ENCODE measurements around the gene FBLN1.

Gene FBLN1

GRCh38 chr22:45528046-45528445, 25.4 kb downstream of the FBLN1 start:
- FAIRE-seq, result no peak
- TF ChIP-seq CTCF (IDR thresholded peaks at IDR 0.05; ENCODE audit: insufficient read depth, missing control alignments), result no peak
- DNase-seq (ENCODE audit: insufficient read length, low spot score), result no peak

GRCh38 chr22:45529105-45529504, 26.4 kb downstream of the FBLN1 start:
- no peak for TF ChIP-seq CTCF (IDR thresholded peaks at IDR 0.05; ENCODE audit: insufficient read depth, missing control alignments)
- FAIRE-seq (no peak), DNase-seq (ENCODE audit: insufficient read length, low spot score) (no peak)

- TF ChIP-seq CTCF (IDR thresholded peaks at IDR 0.05; ENCODE audit: insufficient read depth, missing control alignments), result no peak
- FAIRE-seq (no peak), DNase-seq (ENCODE audit: insufficient read length, low spot score) (no peak)
These were observed 27.4 kb downstream of the FBLN1 start for GRCh38 chr22:45529971-45530575.

- DNase-seq (ENCODE audit: insufficient read length, low spot score), result no peak
- no peak for TF ChIP-seq CTCF (IDR thresholded peaks at IDR 0.05; ENCODE audit: insufficient read depth, missing control alignments)
- FAIRE-seq, result no peak
These were observed 29.0 kb downstream of the FBLN1 start for GRCh38 chr22:45531441-45532234.

- no peak for FAIRE-seq
- no peak for DNase-seq (ENCODE audit: insufficient read length, low spot score)
- no peak for TF ChIP-seq CTCF (IDR thresholded peaks at IDR 0.05; ENCODE audit: insufficient read depth, missing control alignments)
These were observed 29.6 kb downstream of the FBLN1 start for GRCh38 chr22:45532235-45532631.

- FAIRE-seq (no peak), DNase-seq (ENCODE audit: insufficient read length, low spot score) (no peak)
- TF ChIP-seq CTCF (IDR thresholded peaks at IDR 0.05; ENCODE audit: insufficient read depth, missing control alignments), result no peak
These were observed 31.0 kb downstream of the FBLN1 start for GRCh38 chr22:45533703-45534102.
